Right lobe of liver (tissue), 4 donors: ENCODE measurements around the gene SRSF7.

Source experiments
- CTCF ChIP-seq, 4 donors: fragments of 200-600 bp in 3 of 4; fragments of 450-650 bp in 1 of 4; IDR thresholded peaks; one replicate each; pipeline versions ENCODE4 v1.5.1 to v1.8.0; 2016 to 2022; ENCODE audit warnings: antibody characterized with exemption in 4 of 4, mild to moderate bottlenecking in 2 of 4
- POLR2A ChIP-seq: fragments of 450-650 bp; IDR thresholded peaks from one replicate; pipeline ENCODE4 v1.6.1; 2017; ENCODE audit warnings: antibody characterized with exemption, mild to moderate bottlenecking
- donor health status: DM: no; HTN: no; CAD: no.
- donor health status: DM: no; HTN: no; CAD: no.
- donor health status: DM: no; HTN: yes; CAD: no.

- TF ChIP-seq CTCF (IDR thresholded peaks at IDR 0.05): no peak
- TF ChIP-seq POLR2A: no peak
Measured at GRCh38 chr2:38709567-38710194, 41.5 kb downstream of the SRSF7 start.
